GM10248 (cell line): ENCODE measurements around the gene S1PR4.
A peak's percentile ranks its signal among the peaks of the same experiment; 100 is the strongest.

Experiments used
- CTCF ChIA-PET: fragments of 300-600 bp; sonication (Branson Sonifier 250); formaldehyde crosslinking; extraction: SDS; loops from one replicate; lab custom pipeline; 2021; ENCODE audit warnings: antibody characterized with exemption; lab: Yijun Ruan, JAX
- POLR2A ChIA-PET: fragments of 350-650 bp; sonication (Branson Sonifier 250); formaldehyde crosslinking; extraction: SDS; loops from one replicate; lab custom pipeline; 2020; ENCODE audit warnings: antibody characterized with exemption; lab: Yijun Ruan, JAX
- DNase-seq: peaks from one replicate; pipeline ENCODE4 v3.0.0; 2012; ENCODE audit errors: extremely low spot score
- CTCF ChIP-seq: IDR thresholded peaks from 2 replicates; pipeline ENCODE4 v1.5.1; 2012; ENCODE audit warnings: mild to moderate bottlenecking, low read depth; ENCODE audit errors: extremely low read depth, missing control alignments, control extremely low read depth

The S1PR4 gene

GRCh38 chr19:3224346-3225168 is 46.0 kb downstream of the S1PR4 start, which contains the start of gene CELF5:
Gene CELF5 (plus strand): TSS chr19:3224661. CDS start chr19:3224740, 79 bp downstream.
- peak; percentile 84 for DNase-seq
- peak; percentile 68 for TF ChIP-seq CTCF
- ChIA-PET CTCF (interaction anchor here (0.9 to 1.8 kb wide), 3 partner anchors 10 to 26 kb away, joined by 3 to 6 read pairs (median 3); no protein-coding TSS in a partner anchor), POLR2A (no interaction called here)

GRCh38 chr19:3225169-3225485 is 46.6 kb downstream of the S1PR4 start:
- ChIA-PET POLR2A (no interaction called here), CTCF (interaction anchor here (1.0 to 1.8 kb wide), 2 partner anchors 12 to 21 kb away, joined by 3 to 6 read pairs; no protein-coding TSS in a partner anchor)
- no peak for TF ChIP-seq CTCF
- DNase-seq, result no peak

- no peak for TF ChIP-seq CTCF
- CTCF ChIA-PET, result interaction anchor here (1.0 kb wide), 1 partner anchor 20 kb away, joined by 3 read pairs; no protein-coding TSS in a partner anchor
- POLR2A ChIA-PET, result interaction anchor here (0.6 kb wide), 1 partner anchor 141 kb away, joined by 6 read pairs; no protein-coding TSS in a partner anchor
- DNase-seq, result no peak
Observed at GRCh38 chr19:3225677-3226093, 47.1 kb downstream of the S1PR4 start.

GRCh38 chr19:3227054-3227626 is 48.6 kb downstream of the S1PR4 start:
- DNase-seq, result no peak
- CTCF ChIA-PET, result no interaction called here
- POLR2A ChIA-PET, result no interaction called here
- TF ChIP-seq CTCF, result no peak

GRCh38 chr19:3229346-3229743 is 50.8 kb downstream of the S1PR4 start:
- no peak for DNase-seq
- ChIA-PET POLR2A (no interaction called here), CTCF (interaction anchor here (1.0 kb wide), 1 partner anchor 16 kb away, joined by 4 read pairs; no protein-coding TSS in a partner anchor)
- no peak for TF ChIP-seq CTCF
